ENCODE measurements around the gene TRIM44.

GRCh38 chr11:35727140-35727539, 64.6 kb downstream of the TRIM44 start:
- TF ChIP-seq, protein P1, sequence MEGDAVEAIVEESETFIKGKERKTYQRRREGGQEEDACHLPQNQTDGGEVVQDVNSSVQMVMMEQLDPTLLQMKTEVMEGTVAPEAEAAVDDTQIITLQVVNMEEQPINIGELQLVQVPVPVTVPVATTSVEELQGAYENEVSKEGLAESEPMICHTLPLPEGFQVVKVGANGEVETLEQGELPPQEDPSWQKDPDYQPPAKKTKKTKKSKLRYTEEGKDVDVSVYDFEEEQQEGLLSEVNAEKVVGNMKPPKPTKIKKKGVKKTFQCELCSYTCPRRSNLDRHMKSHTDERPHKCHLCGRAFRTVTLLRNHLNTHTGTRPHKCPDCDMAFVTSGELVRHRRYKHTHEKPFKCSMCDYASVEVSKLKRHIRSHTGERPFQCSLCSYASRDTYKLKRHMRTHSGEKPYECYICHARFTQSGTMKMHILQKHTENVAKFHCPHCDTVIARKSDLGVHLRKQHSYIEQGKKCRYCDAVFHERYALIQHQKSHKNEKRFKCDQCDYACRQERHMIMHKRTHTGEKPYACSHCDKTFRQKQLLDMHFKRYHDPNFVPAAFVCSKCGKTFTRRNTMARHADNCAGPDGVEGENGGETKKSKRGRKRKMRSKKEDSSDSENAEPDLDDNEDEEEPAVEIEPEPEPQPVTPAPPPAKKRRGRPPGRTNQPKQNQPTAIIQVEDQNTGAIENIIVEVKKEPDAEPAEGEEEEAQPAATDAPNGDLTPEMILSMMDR (conservative IDR thresholded peaks at IDR 0.05; ENCODE audit: low read length), result no peak
- no peak for TF ChIP-seq EZH2phosphoT487 (IDR thresholded peaks at IDR 0.05; ENCODE audit: borderline replicate concordance)

Measured in Loucy (cell line).